Adrenal gland (tissue), 12 donors: ENCODE measurements around the gene PRKCB. TPM values are rescaled to one million over a fixed set of nuclear protein-coding genes. Genes with fewer than 3 reads are reported as not detected.

ENCODE experiments used
- DNase-seq, 7 donors: peaks; one replicate each; pipeline ENCODE4 v3.0.0-alpha.2; 2019 to 2020
- H3K27ac ChIP-seq, 5 donors: fragments of 200-600 bp; sonication (generic) in 4 of 5; 1 replicate in 3 of 5; 2 replicates in 2 of 5; pipeline versions ENCODE4 v1.5.1 to v1.8.0; 2016 to 2020; ENCODE audit warnings: mild to moderate bottlenecking in 1 of 5
- H3K27me3 ChIP-seq: fragments of 200-600 bp; 2 replicates; pipeline ENCODE4 v1.8.0; 2021
- H3K36me3 ChIP-seq, 2 donors: fragments of 200-600 bp; replicated peaks in 1 of 2; 1 replicate in 1 of 2; 2 replicates in 1 of 2; pipeline versions ENCODE4 v1.5.1 to v1.8.0; 2018 to 2022
- H3K4me1 ChIP-seq, 2 donors: fragments of 200-600 bp; replicated peaks in 1 of 2; 1 replicate in 1 of 2; 2 replicates in 1 of 2; pipeline versions ENCODE4 v1.5.1 to v1.8.0; 2018 to 2021
- H3K4me3 ChIP-seq, 4 donors: fragments of 200-600 bp; sonication (generic) in 3 of 4; one replicate each; pipeline ENCODE4 v1.5.1; 2016 to 2018
- H3K9me3 ChIP-seq, 3 donors: fragments of 200-600 bp; sonication (generic) in 1 of 3; replicated peaks in 1 of 3; 1 replicate in 2 of 3; 2 replicates in 1 of 3; pipeline versions ENCODE4 v1.5.1 to v1.8.0; 2016 to 2021
- POLR2A ChIP-seq, 2 donors: fragments of 450-650 bp; IDR thresholded peaks; one replicate each; pipeline ENCODE4 v1.6.1; 2017; ENCODE audit warnings: antibody characterized with exemption in 2 of 2, mild to moderate bottlenecking in 2 of 2, moderate library complexity in 1 of 2
- WGBS, 4 donors: extraction: QIAGEN DNeasy Blood & Tissue Kit in 2 of 4; methylation state at CpG; one replicate each; pipeline versions ENCODE4 v1.1.5 to v1.1.7; 2013 to 2017; 5-methylcytosine and 5-hydroxymethylcytosine counted together
- intact Hi-C, 2 donors: fragments of 100-400 bp; cut with DNase I; formaldehyde crosslinking; loops; one replicate each; pipeline versions ENCODE4 v1.14.1 to v1.15.0; 2022 to 2023
- polyA plus RNA-seq, 3 donors: library from polyadenylated mRNA; stranded (reverse); fragments of 200-250 nt in 2 of 3; fragments of 350-450 nt in 1 of 3; fragmentation: Illumina TruSeq in 1 of 3; extraction: RNeasy Lipid Tissue Mini Kit (QIAGEN cat#74804) in 1 of 3; gene quantifications; one replicate each; pipeline ENCODE4 v1.2.3, GENCODE V29; 2013 to 2014
- total RNA-seq, 9 donors: library from RNA; depleted of rRNA in 4 of 9; stranded (reverse); fragments of >200 nt in 4 of 9; fragments of 120-200 nt in 1 of 9; fragmentation: NEBNext Ultra II Directional in 1 of 9; extraction: Animal tissue kit (Norgen Biotek cat#: 25700) in 1 of 9; gene quantifications; one replicate each; pipeline versions ENCODE4 v1.1.0 to v1.2.4, GENCODE V29; 2013 to 2023
- TF ChIP-seq, protein P1 (sequence below), 6 experiments: fragments of 450-650 bp in 4 of 6; fragments of 200-600 bp in 2 of 6; sonication (generic) in 1 of 6; IDR thresholded peaks; 1 replicate in 5 of 6; 2 replicates in 1 of 6; pipeline versions ENCODE4 v1.5.1 to v1.8.0; 2016 to 2021; ENCODE audit warnings: antibody characterized with exemption in 6 of 6, mild to moderate bottlenecking in 2 of 6, moderate library complexity in 1 of 6
- donor health status: healthy with polysubstance abuse.
- donor health status: Bipolar disorder and iron deficiency.
- donor health status: DM: yes; HTN: yes; CAD: no.
- donor health status: DM: no; HTN: no; CAD: no.
- donor health status: DM: no; HTN: no; CAD: no.
- donor health status: DM: yes; HTN: yes; CAD: no.

The PRKCB gene
- total and polyA plus RNA-seq, 12 donors = 0.54 to 8.0 (median 3.0) TPM

GRCh38 chr16:23877107-23878070, 41.6 kb downstream of the PRKCB start:
- Histone ChIP-seq H3K4me1 (no peaks in the 10 kb centered on the region), H3K27ac (no peak overlapping the region), H3K9me3 (no peaks in the 10 kb centered on the region), H3K4me3 (no peak overlapping the region), H3K36me3 (no peaks in the 10 kb centered on the region), H3K27me3 (no peaks in the 10 kb centered on the region)
- WGBS, 4 donors = 80 to 84% (median 82%) methylated on average over 9 of the region's 9 CpGs
- TF ChIP-seq, protein P1, sequence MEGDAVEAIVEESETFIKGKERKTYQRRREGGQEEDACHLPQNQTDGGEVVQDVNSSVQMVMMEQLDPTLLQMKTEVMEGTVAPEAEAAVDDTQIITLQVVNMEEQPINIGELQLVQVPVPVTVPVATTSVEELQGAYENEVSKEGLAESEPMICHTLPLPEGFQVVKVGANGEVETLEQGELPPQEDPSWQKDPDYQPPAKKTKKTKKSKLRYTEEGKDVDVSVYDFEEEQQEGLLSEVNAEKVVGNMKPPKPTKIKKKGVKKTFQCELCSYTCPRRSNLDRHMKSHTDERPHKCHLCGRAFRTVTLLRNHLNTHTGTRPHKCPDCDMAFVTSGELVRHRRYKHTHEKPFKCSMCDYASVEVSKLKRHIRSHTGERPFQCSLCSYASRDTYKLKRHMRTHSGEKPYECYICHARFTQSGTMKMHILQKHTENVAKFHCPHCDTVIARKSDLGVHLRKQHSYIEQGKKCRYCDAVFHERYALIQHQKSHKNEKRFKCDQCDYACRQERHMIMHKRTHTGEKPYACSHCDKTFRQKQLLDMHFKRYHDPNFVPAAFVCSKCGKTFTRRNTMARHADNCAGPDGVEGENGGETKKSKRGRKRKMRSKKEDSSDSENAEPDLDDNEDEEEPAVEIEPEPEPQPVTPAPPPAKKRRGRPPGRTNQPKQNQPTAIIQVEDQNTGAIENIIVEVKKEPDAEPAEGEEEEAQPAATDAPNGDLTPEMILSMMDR (IDR thresholded peaks at IDR 0.05) = no peak
- TF ChIP-seq POLR2A (IDR thresholded peaks at IDR 0.05) = no peak
- no peak for DNase-seq
- intact Hi-C loops = no loop called here

DNA sequence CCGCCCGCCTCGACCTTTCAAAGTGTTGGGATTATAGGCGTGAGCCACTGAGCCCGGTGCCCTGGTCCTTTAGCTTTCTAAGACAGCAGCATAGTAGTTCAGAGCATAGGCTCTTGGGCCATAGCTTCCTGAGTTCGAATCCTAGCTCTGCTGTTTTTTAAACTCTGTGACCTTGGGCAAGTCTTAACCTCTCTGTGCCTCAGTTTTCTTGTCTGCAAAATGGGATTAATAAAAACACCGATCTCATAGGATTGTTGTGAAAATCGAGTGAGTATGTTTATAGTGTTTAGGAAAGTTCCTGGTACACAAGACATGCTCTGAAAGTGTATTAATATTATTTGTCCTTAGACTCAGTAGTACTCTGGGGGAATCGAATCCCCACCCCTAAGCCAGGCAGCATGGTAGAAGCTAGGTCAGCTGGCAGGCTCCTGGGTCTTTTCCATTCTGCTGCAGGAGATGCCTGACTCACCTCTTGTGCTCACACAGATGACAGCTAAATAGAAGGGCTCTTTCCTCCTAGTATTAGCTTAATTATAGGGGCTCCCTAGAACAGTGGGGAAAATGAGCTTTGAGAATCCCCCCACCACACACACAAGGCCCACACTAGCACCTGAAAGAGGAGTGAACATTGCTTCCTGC, 44.1 kb downstream of the PRKCB start:
- Histone ChIP-seq H3K4me1 (no peaks in the 10 kb centered on the region), H3K9me3 (no peaks in the 10 kb centered on the region), H3K4me3 (no peak overlapping the region), H3K27ac (no peak overlapping the region), H3K36me3 (no peaks in the 10 kb centered on the region), H3K27me3 (no peaks in the 10 kb centered on the region)
- 82 to 86% (median 85%) methylated on average over 9 of the region's 9 CpGs for WGBS, 4 donors
- intact Hi-C loops = no loop called here
- TF ChIP-seq POLR2A (IDR thresholded peaks at IDR 0.05) = no peak
- TF ChIP-seq, protein P1 (IDR thresholded peaks at IDR 0.05) = no peak
- DNase-seq = no peak

- Histone ChIP-seq H3K9me3 (no peaks in the 10 kb centered on the region), H3K27me3 (no peaks in the 10 kb centered on the region), H3K4me1 (no peaks in the 10 kb centered on the region), H3K27ac (no peak overlapping the region), H3K36me3 (no peaks in the 10 kb centered on the region), H3K4me3 (no peak overlapping the region)
- intact Hi-C loops = no loop called here
- 53 to 88% (median 80%) methylated on average over 2 of the region's 2 CpGs for WGBS, 4 donors
- DNase-seq = no peak
- TF ChIP-seq, protein P1 (IDR thresholded peaks at IDR 0.05) = no peak
- no peak for TF ChIP-seq POLR2A (IDR thresholded peaks at IDR 0.05)
Measured at GRCh38 chr16:23889189-23889588, 53.4 kb downstream of the PRKCB start.

DNA sequence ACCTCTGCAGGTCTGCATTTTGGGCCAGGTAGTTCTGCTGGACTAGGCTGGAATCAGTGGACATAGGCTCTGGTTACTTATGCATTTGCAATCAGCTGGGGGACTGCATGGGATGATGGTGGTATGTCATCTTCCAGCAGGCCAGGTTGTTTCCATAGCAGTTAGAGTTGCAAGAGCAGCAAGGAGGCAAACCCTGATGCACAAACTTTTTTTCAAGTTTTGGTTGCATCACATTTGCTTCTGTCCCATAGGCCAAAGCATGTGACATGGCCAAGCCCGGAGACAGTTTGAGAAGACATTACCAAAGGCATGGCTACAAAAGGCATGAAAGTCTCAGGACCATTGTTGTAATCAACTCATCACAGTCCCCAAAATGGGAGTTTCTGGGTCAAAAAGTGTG, 58.2 kb downstream of the PRKCB start:
- no peaks in the 10 kb centered on the region for H3K9me3 ChIP-seq
- intact Hi-C loops = no loop called here
- TF ChIP-seq, protein P1 (IDR thresholded peaks at IDR 0.05) = no peak
- TF ChIP-seq POLR2A (IDR thresholded peaks at IDR 0.05) = no peak
- no peak for DNase-seq
- no peaks in the 10 kb centered on the region for H3K36me3 ChIP-seq
- no peak overlapping the region for H3K27ac ChIP-seq
- no peak overlapping the region for H3K4me3 ChIP-seq
- H3K4me1 ChIP-seq = no peaks in the 10 kb centered on the region
- WGBS, 4 donors = 71 to 96% (median 82%) methylated on average over 1 of the region's 1 CpG
- H3K27me3 ChIP-seq = no peaks in the 10 kb centered on the region
